GM19238 (cell line): ENCODE data around the gene TREML1.

ENCODE experiments used
- DNase-seq: peaks from one replicate; pipeline ENCODE4 v3.0.0; 2011; ENCODE audit warnings: low spot score; ENCODE audit not compliant: insufficient read length

The TREML1 gene

DNA sequence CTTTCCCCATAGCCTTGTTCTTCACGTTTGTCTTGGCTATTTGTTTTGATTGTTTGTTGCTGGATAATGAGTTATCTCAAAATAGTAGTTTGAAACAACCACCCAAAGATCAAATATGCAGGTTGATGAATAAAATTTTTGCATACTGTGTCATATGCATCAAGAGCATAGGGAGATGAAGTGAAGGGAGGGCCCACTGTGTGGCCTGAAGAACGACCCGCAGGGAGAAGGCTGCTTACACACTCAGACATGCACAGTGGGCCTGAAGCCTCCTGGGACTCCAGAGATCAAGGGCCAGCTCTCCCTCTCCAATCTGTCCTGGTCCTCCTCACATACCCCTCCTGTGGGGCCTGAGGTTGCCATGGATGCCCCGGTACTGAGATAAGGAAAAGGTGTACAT, 25.0 kb upstream of the TREML1 start:
- no peak for DNase-seq

DNA sequence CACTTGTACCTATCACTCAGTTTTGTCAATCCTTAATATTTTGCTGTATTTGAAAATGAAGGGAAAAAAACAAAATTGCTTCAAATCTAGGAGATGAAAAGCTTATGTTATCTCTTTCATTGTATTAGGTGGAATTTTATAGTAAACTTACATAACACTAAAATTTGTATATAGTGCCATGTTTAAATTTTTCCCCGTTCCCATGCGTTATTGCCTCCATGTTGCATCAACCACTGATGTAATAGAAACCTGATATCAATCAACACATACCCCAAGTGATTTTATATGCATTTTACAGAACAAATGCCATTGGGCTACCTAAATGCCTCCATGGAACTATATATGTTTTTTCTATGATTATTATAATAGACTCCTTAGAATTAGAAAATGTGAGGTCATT, 23.5 kb upstream of the TREML1 start:
- no peak for DNase-seq

DNA sequence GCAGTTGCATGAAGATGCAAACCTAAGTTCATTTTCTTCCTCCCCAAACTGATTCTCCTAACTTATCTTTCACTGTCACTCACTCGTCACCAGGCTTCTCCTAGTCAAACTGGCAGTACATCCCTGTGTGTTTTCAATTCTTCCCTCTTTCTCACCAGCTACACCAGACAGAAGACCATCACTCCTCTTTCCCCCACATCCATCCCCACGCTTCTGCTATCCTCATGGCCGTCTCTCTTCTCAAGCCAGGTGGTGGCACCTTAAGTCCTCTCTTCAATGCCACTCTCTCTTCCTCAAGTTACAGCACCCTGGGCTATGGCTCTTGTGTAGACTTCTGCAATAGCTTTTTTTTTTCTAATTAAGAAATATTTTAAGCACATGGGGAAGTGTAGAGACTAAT, 23.1 kb upstream of the TREML1 start:
- DNase-seq, result no peak

DNA sequence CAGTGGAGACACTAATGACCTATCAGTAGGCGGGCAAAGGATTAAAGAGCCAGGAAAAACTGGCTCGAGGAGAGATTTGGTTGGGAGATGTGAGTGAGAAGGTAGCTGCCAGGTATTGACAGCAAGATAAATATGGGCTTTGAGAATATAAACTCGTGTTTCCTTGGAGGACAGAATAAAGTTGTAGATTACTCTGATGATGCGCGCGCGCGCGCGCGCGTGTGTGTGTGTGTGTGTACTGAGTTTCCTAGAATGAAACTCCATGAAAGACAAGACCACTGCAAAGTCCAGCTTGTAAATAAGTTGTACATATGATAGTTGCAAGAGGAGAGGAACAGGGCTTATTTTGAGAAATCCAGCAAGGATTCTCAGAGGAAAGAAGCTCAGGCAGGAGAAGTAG, 22.0 kb upstream of the TREML1 start:
- no peak for DNase-seq

DNA sequence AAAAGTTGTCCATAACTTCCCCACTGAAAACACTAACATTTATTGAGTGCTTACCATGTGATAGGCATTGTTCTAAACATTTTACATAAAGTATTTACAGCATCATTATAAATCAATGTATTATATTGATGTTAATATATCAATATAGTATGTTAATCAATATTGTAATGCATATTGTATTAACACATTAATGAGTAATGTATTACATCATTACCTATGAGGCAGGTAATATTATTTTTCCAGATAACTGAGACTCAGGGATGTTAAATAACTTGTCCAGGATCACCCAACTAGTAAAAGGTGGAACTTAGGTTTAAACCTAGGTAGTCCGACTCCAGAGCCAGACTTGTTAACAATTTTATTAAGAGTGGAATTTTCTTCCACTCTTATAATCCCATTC, 20.9 kb upstream of the TREML1 start:
- no peak for DNase-seq

DNA sequence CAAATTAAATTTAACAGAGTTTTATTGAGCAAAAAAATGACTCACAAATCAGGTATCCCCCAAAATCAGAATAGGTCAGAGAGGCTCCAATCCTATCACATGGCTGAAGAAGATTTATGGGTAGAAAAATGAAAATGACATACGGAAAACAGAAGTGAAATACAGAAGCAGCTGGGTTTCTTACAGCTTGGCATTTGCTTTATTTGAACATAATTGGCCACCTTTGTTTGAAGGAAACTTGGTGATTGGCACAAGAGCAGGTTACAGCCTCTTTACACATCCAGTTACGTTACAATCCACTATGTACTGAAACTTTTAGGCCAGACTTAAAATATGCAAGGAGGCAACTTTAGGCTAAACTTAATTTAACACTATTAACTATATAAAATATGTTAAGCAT, 20.5 kb upstream of the TREML1 start:
- DNase-seq, result no peak

DNA sequence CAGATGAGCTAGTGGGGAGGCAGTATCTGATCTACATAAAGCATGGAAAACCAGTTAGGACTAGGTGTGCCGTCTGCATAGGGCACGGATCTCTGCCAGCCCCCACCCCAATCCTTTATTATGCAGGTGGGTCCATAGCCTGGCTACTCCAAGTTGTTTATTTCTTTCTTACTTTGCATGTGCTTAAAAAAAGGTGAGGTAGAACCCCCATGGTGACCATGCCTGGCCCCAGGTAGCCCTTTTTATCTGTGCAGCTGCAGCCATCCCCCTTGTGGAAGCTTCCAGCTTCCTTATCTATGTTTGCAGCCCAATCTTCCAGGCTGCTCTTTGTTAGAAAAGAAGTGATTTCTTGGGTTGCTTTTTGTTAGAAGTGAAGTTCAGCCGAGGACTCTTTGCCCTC, 17.8 kb upstream of the TREML1 start:
- DNase-seq, result no peak

DNA sequence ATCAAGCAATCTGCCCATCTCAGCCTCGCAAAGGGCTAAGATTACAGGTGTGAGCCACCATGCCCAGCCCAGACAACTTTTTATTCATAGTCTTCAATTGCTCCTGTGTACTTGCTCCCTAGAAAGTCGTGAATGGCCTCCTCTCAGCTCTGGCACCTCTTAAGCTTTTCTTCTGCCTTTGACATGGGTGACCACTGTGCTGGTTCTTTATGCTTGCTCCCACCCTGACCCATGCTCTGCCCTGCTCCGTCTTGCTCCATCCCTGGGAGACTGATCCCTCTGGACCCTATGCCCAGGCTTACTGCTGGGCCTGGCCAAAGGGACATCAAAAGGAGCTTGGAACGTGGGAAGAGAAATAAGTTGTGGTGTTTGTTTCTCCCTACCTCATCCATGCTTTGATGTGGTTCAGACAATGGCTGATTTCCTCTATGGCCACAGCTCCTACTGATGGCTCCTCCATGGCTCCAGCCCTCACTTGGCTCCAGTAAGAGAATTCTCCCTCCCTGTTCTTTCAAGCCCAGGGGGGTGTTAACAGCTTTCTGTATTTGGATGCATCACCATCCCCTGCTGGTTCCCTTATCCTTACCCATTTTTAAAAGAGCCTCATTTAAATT, 16.5 kb upstream of the TREML1 start:
- DNase-seq, result no peak

DNA sequence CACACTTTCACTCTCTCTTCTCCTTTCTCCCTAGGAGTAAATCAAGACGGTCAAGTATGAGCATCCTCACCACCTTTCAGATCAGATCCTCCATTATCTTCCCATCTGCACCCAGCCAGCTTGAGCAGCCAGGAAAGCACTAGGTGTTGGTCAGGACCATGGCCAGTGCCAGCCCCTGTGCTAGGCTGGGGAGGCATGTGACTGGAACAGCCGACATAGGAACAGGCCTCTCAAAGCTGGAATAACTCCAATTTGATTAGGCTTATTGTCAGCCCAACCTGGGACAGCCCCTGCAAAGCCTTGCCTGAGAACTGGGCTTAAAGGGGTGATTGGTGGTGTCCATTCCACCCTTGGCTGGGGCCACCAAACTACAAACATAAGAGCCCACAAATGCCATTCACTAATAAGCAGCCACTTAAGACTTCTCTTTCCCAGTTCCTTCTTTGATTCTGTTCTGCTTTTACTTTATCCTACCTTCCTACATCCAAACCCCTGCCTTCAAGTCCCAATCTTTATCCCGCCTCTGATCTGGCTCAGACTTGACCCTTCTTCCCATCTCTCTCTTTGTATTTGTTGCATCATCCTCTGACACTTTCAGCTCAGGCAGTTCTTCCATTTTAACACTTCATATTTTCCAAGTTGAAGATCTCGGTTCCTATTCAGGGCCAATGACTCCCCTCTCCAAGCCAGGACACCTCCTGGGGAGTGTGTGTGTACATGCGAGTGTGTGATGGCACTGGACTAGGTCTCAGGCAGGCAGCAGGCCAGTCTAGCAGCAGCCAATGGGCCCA, 13.2 kb upstream of the TREML1 start:
- no peak for DNase-seq

DNA sequence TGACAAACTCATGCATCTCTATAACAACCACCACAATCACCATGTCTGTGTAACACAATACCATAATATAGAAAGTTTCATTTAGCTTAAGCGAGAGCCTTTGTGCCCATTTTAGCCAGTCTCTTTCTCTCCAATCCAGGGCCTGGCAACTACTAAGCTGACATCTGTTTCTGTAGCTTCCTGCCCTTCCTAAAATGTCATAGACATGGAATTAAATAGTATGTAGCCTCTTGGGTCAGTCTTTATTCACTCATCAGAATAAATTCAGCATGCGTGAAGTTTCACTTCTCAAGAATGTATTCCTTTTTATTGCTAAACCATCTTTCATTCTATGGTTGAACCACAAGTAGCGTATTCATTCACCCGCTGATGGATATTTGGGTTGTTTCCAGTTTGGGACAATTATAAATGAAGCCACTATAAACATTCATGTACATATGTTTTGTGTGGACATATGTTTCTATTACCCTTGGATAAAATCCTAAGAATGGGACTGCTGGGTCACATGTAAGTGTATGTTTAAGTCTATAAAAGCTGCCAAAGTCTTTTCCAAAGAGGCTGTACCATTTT, 10.5 kb upstream of the TREML1 start:
- DNase-seq, result no peak

DNA sequence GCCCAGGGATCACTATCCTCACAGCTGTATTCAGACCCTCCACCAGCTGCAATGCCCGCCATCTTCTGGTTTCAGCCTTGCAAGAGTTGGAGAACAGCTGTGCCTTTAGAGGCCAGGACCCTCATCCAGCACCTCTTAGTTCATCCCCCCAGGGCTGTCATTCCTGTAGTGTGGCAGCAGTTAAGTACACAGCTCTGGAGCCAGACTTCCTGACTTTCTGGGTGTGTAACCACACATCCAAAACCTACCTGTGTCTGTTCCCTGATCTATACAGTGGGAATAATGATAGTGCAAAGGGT, 9.2 kb upstream of the TREML1 start:
- no peak for DNase-seq

DNA sequence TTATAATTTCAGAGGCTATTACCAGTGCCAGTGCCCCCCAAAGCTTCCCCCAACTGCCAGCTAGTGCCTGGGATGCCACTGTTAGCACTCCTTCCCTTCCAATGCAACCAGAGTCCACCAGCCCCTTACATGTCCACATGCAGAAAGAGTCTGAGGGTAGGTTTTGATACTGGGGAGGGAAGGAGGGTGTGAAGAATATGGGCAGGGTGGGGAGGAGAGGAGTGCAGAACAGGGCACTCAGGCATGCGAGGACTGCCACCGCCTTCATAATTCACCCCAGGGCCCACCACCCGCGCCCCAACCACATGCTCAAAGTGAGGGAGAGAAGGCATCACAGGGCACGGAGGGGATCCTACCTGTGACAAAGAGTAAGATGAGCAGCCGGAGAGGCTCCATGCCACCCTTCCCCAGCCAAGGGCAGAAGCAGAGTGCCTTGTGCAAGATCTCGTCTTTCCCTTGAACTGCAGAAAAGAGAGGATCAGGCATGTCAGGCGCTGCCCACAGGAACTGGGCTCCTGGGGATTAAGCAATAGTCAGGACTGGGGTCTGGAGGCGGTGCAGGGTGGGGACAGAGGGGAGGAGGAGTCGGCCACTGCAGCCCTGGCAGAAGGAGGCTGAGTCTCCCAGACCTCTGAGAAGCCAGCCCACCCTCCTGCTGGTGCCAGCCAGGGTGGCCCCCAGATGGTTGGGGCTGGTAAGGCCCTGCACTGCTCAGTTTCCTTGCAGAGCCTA, 8.7 kb upstream of the TREML1 start, which contains the start of gene TREM2:
TSS of gene TREM2 (minus strand) at position 430 of the 732 bp plus-strand sequence. CDS start at position 396, 34 bp downstream.
- DNase-seq, result no peak

DNA sequence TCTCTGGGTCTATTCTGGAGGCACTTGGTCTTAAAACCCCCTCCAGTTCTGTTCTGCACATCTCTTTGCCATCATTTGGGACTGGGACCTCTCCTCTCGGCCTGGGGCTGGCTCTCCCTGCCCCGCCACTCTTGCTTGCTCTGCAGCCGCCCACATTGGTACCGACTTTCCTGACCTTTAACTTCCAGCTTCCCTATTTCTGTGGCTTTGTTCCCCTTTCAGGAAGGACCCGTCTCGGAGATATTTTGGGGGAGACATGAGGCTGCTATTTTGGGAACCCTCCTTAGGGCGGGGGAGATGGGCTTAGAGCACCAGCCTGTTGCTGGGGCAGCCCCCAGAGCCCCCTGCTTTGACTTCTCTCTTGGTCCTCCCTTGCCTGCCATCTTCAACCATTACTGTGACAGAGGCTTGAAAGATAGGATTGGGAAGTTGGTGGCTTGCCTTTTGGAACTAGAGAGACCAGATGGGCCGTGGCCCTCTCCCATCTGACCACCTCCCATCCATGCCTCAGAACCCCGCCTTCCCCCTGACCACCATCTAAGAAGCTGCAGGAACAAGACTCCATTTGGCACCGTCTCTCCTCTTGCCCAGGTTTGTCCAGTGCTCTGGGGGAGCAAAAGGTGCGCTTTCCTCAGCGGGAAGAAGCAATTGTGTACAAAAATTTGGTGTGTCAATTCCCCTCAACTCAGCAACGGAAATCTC, 7.9 kb upstream of the TREML1 start:
- DNase-seq, result no peak

DNA sequence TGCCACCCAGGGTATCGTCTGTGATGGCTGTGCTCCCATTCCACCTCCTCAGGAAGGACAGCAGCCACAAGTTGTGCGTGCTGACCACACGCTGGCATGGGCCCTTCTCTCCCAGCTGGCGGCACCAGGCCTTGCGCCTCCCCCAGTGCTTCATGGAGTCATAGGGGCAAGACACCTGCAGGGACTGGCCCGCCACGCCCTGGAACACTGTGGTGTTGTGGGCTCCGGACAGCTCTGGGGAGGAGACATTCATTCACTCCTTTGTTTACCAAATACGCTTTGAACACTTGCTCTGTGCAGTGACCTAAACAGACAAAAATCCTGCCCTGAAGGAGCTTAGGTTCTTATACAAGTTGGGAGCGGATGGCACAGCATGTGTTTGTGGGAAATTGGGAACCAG, 7.2 kb upstream of the TREML1 start:
- DNase-seq, result no peak

DNA sequence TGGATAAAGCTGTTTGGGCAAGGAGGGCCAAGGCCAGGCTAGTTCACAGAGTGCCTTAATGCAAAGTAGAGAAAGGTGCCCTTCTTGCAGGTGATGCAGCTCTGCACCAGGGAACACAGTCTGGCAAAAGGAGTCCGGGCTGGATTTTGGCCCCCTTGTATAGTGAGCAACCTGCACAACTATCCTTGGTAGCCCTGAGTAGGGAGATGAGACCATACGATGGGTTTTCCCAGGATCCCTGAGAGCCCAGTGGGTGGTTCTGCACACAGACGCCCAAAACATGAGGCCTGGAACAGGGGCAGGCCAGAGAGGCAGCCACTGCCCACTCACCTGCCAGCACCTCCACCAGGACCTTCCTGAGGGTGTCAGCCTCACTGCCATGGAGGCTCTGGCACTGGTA, 6.8 kb upstream of the TREML1 start:
- no peak for DNase-seq

DNA sequence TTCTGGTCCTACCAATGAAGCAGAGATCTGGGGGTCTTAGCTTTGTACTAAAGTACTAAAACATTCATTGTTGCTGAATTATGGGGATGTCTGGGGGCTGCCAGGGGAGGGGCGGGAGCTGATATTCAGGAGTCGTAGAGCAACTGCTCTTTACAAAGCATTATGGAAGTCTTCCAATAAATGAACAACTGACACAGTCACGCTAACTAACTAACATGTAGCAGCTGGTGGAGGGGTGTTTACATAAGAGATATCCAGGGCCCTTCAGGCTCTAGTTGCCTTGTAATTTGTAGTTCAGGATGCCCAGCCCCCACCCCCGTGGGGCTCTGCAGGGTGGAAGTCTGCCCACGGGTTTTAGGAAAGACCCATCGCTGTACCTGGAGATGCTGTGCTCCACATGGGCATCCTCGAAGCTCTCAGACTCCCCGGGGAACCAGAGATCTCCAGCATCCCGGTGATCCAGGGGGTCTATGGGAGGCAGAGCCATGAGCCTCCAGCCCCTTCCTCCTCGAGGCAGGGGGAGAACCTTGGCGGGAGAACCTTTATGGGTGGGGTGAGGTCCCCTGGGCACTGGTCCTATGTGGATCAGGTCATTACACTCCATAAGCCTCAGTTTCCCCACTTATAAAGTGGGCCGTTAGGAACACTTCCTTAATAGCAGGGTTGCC, 5.4 kb upstream of the TREML1 start:
- no peak for DNase-seq

DNA sequence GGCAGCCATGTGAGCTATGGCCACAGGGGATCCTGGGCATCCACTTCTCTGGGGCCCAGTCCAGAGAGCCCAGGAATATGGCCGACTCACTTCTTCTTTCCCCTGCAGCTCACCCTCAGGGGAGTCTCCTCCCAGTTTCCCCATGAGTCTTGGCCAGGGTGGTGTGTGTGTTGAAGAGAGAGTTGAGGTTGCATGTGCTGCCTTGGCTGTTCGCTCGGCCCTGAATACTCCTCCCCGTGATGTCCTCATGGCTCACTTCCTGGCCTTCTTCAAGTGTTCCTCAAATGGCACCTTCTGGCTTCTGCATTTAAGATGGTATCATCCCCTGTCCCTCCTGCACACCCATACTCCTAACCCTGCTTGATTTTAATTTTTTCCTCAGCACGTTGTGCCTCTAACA, 3.2 kb upstream of the TREML1 start:
- no peak for DNase-seq

DNA sequence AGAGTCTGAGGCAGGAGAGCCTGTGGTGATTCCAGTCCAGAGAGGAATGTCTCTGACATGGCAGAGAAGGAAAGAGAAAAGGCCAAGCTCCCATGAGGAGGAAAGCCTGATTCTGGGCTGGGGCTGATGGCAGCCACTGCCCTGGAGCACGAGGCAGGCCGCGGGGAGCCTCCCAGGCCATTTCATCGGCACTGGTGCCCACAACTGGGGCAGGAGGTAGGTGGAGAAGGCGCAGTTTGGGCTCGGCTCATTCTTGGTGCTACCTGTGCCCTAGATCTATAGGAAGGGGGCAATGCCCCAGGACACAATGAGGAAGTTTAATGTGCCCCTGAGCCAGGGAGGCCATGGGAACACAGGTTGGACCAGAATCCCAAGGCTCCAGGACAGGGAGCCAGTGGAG, 2.6 kb upstream of the TREML1 start:
- no peak for DNase-seq

DNA sequence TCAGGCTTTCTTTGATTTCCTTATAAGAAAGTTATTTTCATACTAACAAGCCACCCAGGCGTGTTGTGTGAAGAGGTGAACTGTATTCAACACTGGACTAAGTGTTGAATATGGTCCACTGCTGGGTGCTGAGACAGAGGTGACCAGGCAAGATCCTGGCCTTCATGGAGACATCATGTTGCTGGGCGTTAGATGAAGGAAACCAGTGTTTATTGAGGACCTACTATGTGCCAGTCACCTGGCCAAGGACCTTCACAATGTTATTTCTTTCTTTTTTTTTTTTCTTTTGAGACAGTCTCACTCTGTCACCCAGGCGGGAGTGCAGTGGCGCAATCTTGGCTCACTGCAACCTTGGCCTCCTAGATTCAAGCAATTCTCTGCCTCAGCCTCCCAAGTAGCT, 1.9 kb upstream of the TREML1 start:
- no peak for DNase-seq

DNA sequence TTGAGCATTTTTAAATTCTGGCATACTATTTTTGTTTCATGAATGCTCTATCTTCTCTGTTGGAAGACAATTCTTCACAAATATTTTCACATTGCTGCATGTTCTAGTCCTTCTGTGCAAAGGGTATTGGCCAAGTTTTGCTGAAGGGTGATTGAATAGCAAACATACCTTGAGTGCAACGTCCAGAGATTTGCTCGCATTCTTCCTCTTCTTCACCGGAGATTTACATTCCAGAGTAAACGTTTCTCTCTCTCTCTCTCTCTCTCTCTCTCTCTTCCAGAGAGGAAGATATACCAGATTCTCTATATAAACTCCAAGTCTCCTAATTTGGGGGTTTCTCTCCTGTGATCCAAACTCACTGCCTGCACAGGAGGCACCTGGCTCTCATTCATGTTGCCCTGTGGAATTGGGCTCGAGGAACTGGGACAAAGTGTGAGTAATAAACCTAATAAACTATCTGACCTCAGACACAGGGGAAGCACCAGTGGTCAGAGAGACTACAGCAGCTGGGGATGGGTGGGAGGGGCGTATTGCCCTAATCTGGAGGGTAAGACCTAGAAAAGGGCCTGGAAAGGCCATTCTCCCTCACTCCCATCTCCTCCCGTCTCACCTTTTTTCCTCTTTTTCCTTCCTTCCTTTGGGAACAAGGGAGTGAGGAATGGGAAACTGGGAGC, 1.1 kb upstream of the TREML1 start:
- DNase-seq, result no peak

DNA sequence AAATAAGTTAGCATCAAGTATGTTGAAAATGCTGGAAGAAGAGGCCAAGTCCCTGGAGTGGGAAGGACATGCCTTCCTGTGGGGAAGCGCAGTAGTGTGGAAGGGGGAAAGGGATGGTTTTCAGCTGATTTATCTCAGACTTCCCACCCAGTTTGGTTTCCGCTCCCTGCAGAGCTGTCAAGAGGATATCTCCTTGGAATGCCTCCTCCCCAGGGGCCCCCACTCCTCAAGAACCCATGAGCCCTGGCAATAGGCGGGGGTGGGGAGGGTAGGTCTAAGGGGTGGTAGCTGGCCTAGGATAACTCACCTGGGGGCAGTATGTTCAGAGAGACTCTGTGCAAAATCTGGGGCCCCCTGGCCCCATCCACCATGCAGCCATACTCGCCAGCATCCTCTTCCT, 696 bp downstream of the TREML1 start:
- no peak for DNase-seq
